C4-2B (cell line): Measurements from ENCODE around the gene SEMA3F.

Experiments used
- H3K27ac ChIP-seq: fragments of 450-650 bp; 2 replicates; pipeline ENCODE4 v1.5.1; 2017
- CTCF ChIP-seq: fragments of 450-650 bp; conservative IDR thresholded peaks from 2 replicates; pipeline ENCODE4 v1.5.1; 2017; ENCODE audit warnings: mild to moderate bottlenecking
- ZFX ChIP-seq: fragments of 450-650 bp; IDR thresholded peaks from 2 replicates; pipeline ENCODE4 v1.6.1; 2017

SEMA3F gene

GRCh38 chr3:50139718-50140423, 15.3 kb upstream of the SEMA3F start:
- TF ChIP-seq CTCF (no peak), ZFX (no peak)
- H3K27ac ChIP-seq, result no peak overlapping the region

- TF ChIP-seq CTCF, result no peak
- no peak overlapping the region for H3K27ac ChIP-seq
These were observed 14.1 kb upstream of the SEMA3F start for GRCh38 chr3:50140990-50141389.

GRCh38 chr3:50146316-50146901, 8.7 kb upstream of the SEMA3F start:
- no peak overlapping the region for H3K27ac ChIP-seq
- TF ChIP-seq CTCF, result no peak
- no peak for TF ChIP-seq ZFX

GRCh38 chr3:50147016-50147415, 8.1 kb upstream of the SEMA3F start:
- TF ChIP-seq ZFX (no peak), CTCF (no peak)
- no peak overlapping the region for H3K27ac ChIP-seq

- H3K27ac ChIP-seq, result no peak overlapping the region
- no peak for TF ChIP-seq CTCF
- TF ChIP-seq ZFX, result no peak
These were observed 7.7 kb upstream of the SEMA3F start for GRCh38 chr3:50147447-50147846.

GRCh38 chr3:50147861-50148260, 7.3 kb upstream of the SEMA3F start:
- no peak overlapping the region for H3K27ac ChIP-seq
- TF ChIP-seq ZFX (no peak), CTCF (no peak)

- peak overlapping the region; percentile 44 for H3K27ac ChIP-seq
- TF ChIP-seq ZFX (no peak), CTCF (no peak)
These were observed 4.7 kb upstream of the SEMA3F start for GRCh38 chr3:50150404-50150750.
